Stimulated activated CD8-positive, alpha-beta memory T cell treated with anti-CD3 and anti-CD28 coated beads, Interleukin-15, amount 100 ng/mL, for 4 hours (primary cell): ENCODE data around the gene NPR2.
A peak's percentile ranks its signal among the peaks of the same experiment; 100 is the strongest.

Source experiments
- DNase-seq, 2 donors: peaks; one replicate each; pipeline ENCODE4 v3.0.0-alpha.2; 2020; ENCODE audit warnings: low read depth in 2 of 2

The NPR2 gene

DNA sequence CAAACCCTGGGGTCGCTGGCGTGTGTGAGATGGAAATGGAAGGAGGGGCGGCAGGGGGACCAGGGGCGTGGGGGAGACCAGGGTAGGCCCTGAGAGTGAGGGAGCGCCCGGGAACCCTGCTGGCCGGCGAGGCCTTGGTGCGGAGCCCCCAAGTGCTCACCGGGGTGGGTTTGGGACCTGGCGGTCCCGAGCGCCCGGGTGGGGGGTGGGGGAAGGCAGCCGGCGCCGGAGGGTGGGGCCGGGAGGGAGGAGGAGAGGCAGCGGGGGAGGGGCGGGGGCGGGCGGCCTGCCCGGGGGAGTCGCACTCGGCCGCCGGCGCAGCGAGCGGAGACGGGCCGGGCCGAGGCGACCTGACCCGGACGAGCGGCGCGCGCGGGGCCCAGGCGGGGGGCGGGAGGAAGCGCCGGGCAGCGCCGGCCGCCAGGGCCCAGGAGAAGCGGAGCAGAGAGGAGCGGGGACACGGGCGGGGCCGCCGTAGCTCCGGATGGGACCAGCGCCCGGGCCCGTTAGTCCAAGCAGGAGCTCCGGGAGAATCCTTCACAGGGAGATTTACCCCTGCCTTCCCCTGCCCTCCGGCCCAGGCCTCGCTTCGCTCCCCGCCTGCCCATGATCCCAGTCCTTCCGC is at the start of gene NPR2:
TSS of gene NPR2 (plus strand) at position 295 of the 625 bp plus-strand sequence. CDS start 818 bp downstream, outside the sequence.
- no peak for DNase-seq

- no peak for DNase-seq
Measured at GRCh38 chr9:35741740-35742139, 49.7 kb upstream of the NPR2 start.

GRCh38 chr9:35743452-35743851 is 47.9 kb upstream of the NPR2 start:
- no peak for DNase-seq

DNA sequence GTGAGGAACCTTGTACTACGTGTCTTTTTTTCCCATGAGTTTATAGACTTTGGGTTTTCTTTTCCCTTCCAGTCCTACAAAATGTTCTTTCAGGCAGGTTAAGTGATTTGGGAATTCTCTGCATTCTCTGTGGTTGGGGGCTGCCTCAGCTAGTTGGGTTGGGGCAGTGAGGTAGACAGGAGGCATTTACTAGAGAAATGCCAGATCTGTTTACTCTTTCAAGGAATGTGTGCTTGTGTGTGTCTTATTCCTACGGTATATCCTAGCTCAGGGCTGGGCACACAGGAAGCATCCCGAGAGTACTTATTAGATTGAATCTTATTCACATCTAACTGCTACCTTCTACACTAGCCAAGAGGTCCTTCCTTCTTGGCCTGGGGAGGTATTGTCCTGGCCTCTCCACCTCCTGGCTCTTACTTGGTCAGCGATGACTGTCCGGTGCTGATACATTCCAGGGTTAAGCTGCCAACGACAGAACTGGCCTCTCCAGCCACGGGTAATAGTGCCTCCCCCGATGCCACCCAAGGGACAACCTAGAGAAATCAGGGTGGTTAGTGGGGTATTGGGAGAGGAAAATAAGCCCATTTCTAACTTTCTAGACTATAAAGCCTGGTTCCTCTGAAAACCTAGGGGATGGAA is 47.4 kb upstream of the NPR2 start:
- DNase-seq, result no peak

- DNase-seq, result no peak
Measured at GRCh38 chr9:35745569-35745968, 45.8 kb upstream of the NPR2 start.

DNA sequence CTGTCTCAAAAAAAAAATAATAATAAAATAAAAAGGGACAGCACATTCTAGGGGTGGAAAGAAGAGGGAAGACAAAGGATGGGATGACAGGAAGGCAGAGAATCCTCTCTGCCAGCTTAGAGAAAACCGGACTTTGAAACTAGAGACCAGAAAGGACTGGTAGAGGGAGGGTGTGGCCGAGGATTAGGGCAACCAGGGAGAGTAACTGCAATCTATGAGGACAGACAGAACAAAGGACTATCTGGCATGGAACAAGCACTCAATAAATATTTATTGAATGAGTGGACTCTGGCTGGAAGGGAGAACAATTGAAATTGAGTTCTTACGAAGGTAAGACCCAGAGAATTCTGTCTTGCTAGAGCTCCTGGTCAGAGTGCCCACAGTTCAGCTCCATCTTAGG is 44.8 kb upstream of the NPR2 start:
- DNase-seq, result no peak

DNA sequence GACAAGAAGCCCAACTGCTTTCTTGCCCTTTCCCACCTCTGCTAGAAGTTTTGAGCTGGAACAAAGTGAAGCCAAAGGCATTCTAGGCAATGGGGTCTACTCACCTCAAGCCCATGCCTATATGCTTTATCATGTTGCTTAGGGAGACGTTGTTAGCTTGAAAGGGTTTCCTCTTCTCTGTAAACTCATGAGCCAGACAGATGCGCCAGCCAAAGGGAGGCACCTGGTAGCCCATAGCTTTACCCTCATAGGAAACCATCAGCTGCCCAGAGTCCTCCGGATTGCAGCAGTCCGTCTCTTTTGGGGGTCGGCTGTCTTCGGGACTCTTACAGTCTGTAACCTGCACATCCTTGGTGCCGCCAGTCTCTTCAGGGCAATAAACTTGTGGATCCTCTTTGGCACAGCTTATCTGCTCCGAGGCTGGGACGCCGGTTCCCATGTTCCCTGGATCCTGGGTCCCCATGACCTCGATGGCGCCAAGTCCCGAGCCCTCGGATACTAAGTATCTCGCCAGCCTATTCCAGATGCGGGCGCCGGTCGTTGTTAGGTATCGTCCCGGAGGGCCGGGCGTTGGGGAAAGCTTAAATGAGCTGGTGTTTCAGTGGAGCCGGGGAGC is 43.0 kb upstream of the NPR2 start:
- DNase-seq, result no peak

DNA sequence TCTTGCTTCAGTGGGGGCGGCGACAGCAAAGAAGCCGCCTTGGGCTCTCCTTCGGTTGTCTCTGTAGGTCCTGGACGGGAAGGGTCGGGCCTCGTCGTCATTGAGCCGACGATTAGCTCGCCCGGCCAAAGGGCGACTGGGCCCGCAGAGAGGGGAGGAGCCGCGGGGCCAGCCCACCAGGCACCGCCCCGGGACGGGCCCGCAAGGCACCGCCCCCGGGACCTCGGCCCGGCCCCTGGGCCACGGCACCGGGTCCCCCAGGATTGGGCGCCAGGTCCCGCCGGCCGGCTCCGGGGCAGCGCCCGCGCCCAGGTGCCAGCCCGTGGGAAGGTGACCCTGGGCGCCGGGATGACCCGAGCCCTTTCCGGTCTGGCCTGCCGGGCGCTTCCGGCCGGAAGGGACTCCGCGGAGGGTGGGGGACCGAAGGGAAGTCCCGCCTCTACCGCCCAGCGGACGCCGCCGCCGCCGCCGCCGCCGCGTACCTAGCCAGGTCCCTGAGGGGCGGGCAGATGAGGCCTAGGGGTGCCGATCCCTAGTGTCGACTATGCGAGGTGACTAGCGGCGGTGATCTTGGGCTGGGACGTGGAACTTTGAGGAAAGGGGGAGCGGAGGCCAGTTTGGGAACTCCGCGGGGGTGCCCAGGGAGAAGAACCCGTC is 42.4 kb upstream of the NPR2 start, which contains the start of the genes GBA2 and RGP1:
TSS of gene GBA2 (minus strand) at position 371 of the 657 bp plus-strand sequence. CDS start 524 bp downstream, outside the sequence.
TSS of gene RGP1 (plus strand) at position 430 of the 657 bp plus-strand sequence. CDS start 469 bp downstream, outside the sequence.
- peak in 1 of 2 donors; percentile 48 for DNase-seq

DNA sequence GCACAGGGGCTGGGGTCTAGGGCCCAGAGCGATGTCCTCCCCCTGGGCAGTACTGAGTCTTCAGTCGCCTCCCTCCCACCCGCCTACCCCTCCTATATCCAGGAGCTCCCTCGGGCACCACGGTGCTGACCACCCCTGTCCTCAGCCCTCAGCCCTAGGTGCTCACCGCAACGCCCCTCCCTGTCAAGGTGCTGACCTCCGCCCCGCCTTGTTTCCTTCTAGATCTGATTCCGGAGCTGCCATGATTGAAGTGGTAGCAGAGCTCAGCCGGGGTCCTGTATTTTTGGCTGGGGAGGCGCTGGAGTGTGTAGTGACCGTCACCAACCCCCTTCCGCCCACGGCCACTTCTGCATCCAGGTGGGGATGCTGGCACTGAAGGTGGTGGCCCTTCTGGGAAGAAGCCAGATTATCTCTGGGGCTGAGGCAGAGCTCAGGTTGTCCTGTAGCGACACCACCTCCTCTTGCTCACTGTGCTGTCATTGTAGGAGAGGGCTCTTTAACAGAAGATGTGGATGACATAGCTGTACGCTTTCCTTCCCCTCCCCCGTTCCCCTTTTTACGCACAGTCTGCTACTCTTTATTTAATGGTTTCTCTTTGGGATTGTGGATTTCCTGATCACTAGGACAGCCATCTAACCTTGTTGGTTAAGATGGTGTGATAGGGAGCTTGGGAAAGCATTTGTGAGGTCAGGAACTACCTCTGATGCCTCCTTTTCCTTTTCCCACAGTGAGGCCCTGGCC is 41.7 kb upstream of the NPR2 start:
- no peak for DNase-seq

DNA sequence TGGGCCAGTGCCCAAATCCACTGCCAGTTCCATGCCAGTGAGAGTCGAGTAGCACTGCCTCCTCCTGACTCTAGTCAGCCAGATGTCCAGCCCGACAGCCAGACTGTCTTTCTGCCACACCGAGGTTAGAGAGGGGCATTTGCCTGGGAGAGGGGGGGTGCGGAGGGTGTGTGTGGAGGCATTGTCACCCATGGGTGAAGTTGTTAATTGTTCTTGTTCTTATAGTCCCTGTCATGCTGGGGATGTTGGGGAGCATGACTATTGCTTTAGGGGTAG is 41.2 kb upstream of the NPR2 start:
- no peak for DNase-seq

DNA sequence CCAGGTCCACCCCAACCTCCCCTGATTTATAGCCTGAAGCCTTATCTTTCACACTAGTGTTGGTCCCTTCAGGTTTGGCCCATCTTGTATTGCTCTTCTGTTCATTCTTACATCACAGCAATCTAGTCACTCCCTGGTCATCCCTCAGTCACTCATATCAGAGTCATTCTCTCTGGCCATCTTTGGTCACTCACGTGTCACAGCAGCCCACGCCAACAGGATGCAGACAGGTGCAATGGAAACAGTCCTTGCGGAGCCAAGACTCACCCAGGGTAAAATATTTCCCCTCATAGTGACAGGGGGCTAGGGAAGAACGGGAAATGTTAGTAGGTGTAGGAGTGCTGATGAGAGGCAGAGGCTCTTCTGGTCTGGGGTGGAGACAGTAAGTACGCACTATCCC is 37.9 kb upstream of the NPR2 start:
- DNase-seq, result no peak

- no peak for DNase-seq
Measured at GRCh38 chr9:35754264-35754663, 37.1 kb upstream of the NPR2 start, which contains the start of gene MSMP. MSMP (minus strand) TSS chr9:35754276; CDS start chr9:35754129, 147 bp downstream.

GRCh38 chr9:35755071-35755470 is 36.3 kb upstream of the NPR2 start:
- no peak for DNase-seq

- peak; percentile 46 to 60 for DNase-seq
Measured at GRCh38 chr9:35756275-35757225, 34.8 kb upstream of the NPR2 start.

- DNase-seq, result no peak
Measured at GRCh38 chr9:35757226-35757891, 34.0 kb upstream of the NPR2 start.

DNA sequence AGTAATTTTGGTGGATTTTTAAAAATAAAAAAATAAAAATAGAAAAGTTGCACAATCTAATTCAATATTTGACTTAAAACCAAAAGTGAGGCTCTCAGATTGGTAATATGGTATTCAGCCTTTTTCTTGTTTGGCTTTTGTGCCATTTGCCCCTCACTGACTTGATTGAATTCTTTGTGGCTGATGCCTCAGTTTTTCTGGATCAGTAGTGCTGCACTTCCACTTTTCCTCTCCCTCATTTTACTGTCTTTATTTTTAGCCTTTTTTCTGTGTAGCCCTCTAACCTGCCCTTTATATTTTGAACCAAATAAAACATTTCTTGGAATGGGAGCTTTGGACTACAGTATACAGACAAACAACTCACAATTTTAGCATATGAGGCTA is 33.5 kb upstream of the NPR2 start:
- DNase-seq, result no peak

DNA sequence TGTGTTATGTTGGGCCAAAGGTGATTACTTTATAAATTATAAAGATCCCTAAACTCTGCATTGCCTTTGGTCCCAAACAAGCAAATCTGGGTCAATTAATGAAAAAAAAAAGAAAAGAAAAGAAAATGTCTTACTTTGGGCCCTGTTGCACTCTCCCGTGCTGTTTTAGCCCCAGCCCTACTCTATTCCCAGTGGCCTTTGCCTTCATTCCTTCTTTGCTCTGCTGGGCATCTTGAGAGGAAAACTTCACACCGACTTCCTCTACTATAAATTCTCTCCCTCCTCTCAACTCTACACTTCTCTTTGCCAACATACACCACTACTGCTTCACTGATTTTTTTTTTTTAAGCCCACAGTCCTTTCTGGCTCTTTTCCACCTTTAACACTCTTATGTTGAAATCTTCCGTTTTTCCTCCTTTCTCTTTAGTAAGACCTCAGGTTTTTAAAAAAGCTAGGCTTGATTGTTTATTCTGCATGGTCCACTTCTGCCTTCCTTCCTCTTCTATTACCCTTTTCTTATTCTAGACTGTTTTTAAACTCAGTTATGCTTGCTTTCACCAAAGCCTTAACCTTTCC is 32.8 kb upstream of the NPR2 start:
- no peak for DNase-seq

DNA sequence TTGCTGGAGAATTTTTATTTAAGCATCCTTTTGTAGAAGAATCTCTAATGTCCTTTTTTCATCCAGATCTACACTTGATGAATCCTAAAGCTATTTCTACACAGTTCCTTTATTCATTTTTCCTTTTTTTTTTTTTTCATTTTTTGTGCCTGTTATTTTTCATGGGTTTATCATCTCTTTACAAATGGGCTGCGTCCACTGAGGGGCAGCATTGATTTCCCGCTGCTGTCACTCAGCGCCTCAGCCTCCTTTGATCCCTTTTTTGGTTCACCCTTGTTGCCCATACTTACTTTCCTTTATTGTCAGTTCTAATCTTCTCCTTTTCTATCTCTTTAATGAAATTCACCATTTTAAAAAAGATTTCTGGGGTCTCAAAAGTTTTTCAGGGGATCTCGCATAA is 31.6 kb upstream of the NPR2 start:
- DNase-seq, result no peak

- no peak for DNase-seq
Measured at GRCh38 chr9:35760651-35761050, 30.7 kb upstream of the NPR2 start.

DNA sequence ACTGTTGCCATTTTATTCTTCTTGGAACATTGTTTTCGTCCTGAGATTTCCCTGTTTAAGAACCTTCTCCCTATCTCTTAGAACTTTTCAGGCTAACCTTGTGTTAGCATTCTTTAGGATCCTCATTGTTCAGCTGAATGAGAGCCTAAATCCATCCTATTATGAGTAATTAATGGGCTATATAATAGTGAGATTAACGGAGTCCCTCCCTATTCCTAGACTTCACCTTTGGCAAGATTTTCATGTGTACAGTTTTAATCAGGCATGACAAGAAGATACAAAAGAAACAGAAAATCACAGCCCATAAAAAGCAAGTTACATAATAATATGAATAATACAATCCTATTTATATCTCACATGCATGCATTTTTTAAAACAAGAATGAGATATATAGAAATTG is 28.2 kb upstream of the NPR2 start:
- no peak for DNase-seq
